Measurements from ENCODE around the gene SUGCT. TPM values are rescaled to one million over a fixed set of nuclear protein-coding genes. Genes with fewer than 3 reads are reported as not detected.

Gene SUGCT
- total RNA-seq, 1 experiment from 2014 or later = 5.4 TPM

- Histone ChIP-seq H2BK5ac (ENCODE audit: insufficient read length, low read length) (no peak overlapping the region), H3K27me3 (ENCODE audit: insufficient read depth, low read length) (no peaks in the 10 kb centered on the region), H2BK20ac (ENCODE audit: low read depth, low read length, poor library complexity, severe bottlenecking) (no peak overlapping the region), H3K4me1 (ENCODE audit: insufficient read depth, low read length) (no peaks in the 10 kb centered on the region), H4K91ac (ENCODE audit: insufficient read length, low read depth, low read length) (no peak overlapping the region), H2AK5ac (ENCODE audit: insufficient read length, low read length) (no peak overlapping the region), H3K4me2 (ENCODE audit: insufficient read depth, insufficient read length, low read length) (no peak overlapping the region), H3K23me2 (ENCODE audit: insufficient read length, low read depth, low read length, poor library complexity, severe bottlenecking) (no peaks in the 10 kb centered on the region), H3K23ac (ENCODE audit: insufficient read length, low read depth, low read length) (no peak overlapping the region), H2AFZ (ENCODE audit: low read length) (no peak overlapping the region), H2BK15ac (ENCODE audit: low read depth, low read length) (no peak overlapping the region), H3K4ac (ENCODE audit: low read depth, low read length) (no peak overlapping the region), H3T11ph (ENCODE audit: low read length) (no peak overlapping the region), H3K9ac (ENCODE audit: extremely low read depth, insufficient read length, low read length) (no peak overlapping the region), H2BK12ac (ENCODE audit: insufficient read length, low read depth, low read length) (no peak overlapping the region), H4K8ac (replicated peaks; ENCODE audit: insufficient read length, low read depth, low read length) (no peak overlapping the region), H3K27ac (ENCODE audit: insufficient read length, low read depth, low read length) (no peak overlapping the region), H2BK120ac (ENCODE audit: low read depth, low read length, poor library complexity, severe bottlenecking) (no peak overlapping the region), H4K5ac (ENCODE audit: insufficient read length, low read depth, low read length) (no peak overlapping the region), H3K9me3 (ENCODE audit: control insufficient read depth, low read depth, low read length) (no peaks in the 10 kb centered on the region), H3K79me1 (ENCODE audit: insufficient read depth, low read depth, low read length, poor library complexity, severe bottlenecking) (no peaks in the 10 kb centered on the region), H3K18ac (ENCODE audit: insufficient read length, low read depth, low read length) (no peak overlapping the region), H3K56ac (ENCODE audit: insufficient read length, low read depth, low read length) (no peak overlapping the region), H3K79me2 (ENCODE audit: insufficient read depth, low read length) (no peaks in the 10 kb centered on the region), H3K14ac (ENCODE audit: insufficient read depth, low read length) (no peak overlapping the region), H4K20me1 (ENCODE audit: control insufficient read depth, insufficient read depth, insufficient read length) (no peaks in the 10 kb centered on the region)
- Mint-ChIP-seq H3K9me3 (no peaks in the 10 kb centered on the region), H3K27me3 (ENCODE audit: low read depth) (no peaks in the 10 kb centered on the region), H3K27ac (no peak overlapping the region), H3K36me3 (ENCODE audit: insufficient read depth in 1 of 3, low read depth in 3 of 3) (no peaks in the 10 kb centered on the region), H3K4me3 (no peak overlapping the region), H3K4me1 (no peaks in the 10 kb centered on the region)
- TF ChIP-seq CTCF (conservative IDR thresholded peaks at IDR 0.05) = no peak
- WGBS (ENCODE audit: extremely low coverage, insufficient read length, low lambda C conversion rate) = no CpG with 5 or more reads among the region's 1 CpG
- DNase-seq = no peak
These were observed 401.6 kb downstream of the SUGCT start for GRCh38 chr7:40536421-40536820.
